K562 (cell line): ENCODE measurements around the gene GET3. TPM values are rescaled to one million over a fixed set of nuclear protein-coding genes. Genes with fewer than 3 reads are reported as not detected.

Source experiments
- ARID1B ChIP-seq: fragments of 450-650 bp; IDR thresholded peaks from 2 replicates; pipeline ENCODE4 v1.6.1; 2016; ENCODE audit warnings: antibody characterized with exemption, mild to moderate bottlenecking, inconsistent platforms
- CBX1 ChIP-seq: sonication (generic); IDR thresholded peaks from 2 replicates; pipeline ENCODE4 v1.6.1; 2016; ENCODE audit warnings: antibody characterized with exemption, low read depth, mild to moderate bottlenecking
- CTBP1 ChIP-seq: fragments of 450-650 bp; IDR thresholded peaks from 2 replicates; pipeline ENCODE4 v1.6.1; 2016; ENCODE audit warnings: borderline replicate concordance
- FUS ChIP-seq: fragments of 200-400 bp; formaldehyde crosslinking; optimal IDR thresholded peaks from 2 replicates; pipeline ENCODE3; 2017; ENCODE audit warnings: low read depth, low read length
- ILF3 ChIP-seq: fragments of 450-650 bp; IDR thresholded peaks from 2 replicates; pipeline ENCODE4 v1.6.1; 2018; ENCODE audit warnings: antibody characterized with exemption, mild to moderate bottlenecking, moderate library complexity, borderline replicate concordance
- PHB2 ChIP-seq: fragments of 450-650 bp; IDR thresholded peaks from 2 replicates; pipeline ENCODE4 v1.6.1; 2017; ENCODE audit warnings: low read depth
- SMC3 ChIP-seq: conservative IDR thresholded peaks from 2 replicates; pipeline ENCODE4 v1.6.1; 2011; ENCODE audit warnings: low read depth, low read length, improper control_type of control experiment; ENCODE audit not compliant: insufficient read depth
- SRF ChIP-seq, 2 experiments: fragments of 250-450, 450-650 bp in 1 of 2; sonication (Bioruptor Pico) in 1 of 2; sonication (generic) in 1 of 2; formaldehyde crosslinking; IDR thresholded peaks; 2 replicates each; pipeline versions ENCODE4 v1.5.0 to v1.5.1; 2020 to 2022; ENCODE audit warnings: mild to moderate bottlenecking in 1 of 2, missing genetic modification reagents in 1 of 2
- U2AF2 ChIP-seq: fragments of 200-400 bp; formaldehyde crosslinking; optimal IDR thresholded peaks from 2 replicates; pipeline ENCODE3; 2017; ENCODE audit warnings: low read depth, mild to moderate bottlenecking, low read length
- ZC3H8 ChIP-seq: fragments of 450-650 bp; IDR thresholded peaks from 2 replicates; pipeline ENCODE4 v1.6.1; 2017
- polyA plus RNA-seq, 8 experiments: library from polyadenylated mRNA; depleted of rRNA in 4 of 8; stranded (reverse) in 5 of 8; unstranded in 3 of 8; fragments of >200 nt; fragmentation: Nextera tagmentation in 2 of 8; fragmentation: Illumina TruSeq in 1 of 8; extraction: Ambion mirVana in 2 of 8; extraction: Trizol in 1 of 8; gene quantifications; 2 replicates each; pipeline versions ENCODE4 v1.2.1 to v1.2.3, GENCODE V29; 2011 to 2014; ENCODE audit warnings: inconsistent platforms in 1 of 8, missing spikeins in 1 of 8
- total RNA-seq, 7 experiments: library from RNA; depleted of rRNA in 6 of 7; stranded (reverse); fragments of >200 nt in 6 of 7; fragmentation: Illumina TruSeq in 2 of 7; extraction: Trizol in 2 of 7; gene quantifications; 2 replicates each; pipeline versions ENCODE4 v1.2.1 to v1.2.3, GENCODE V29; 2011 to 2021; ENCODE audit warnings: low replicate concordance in 1 of 7
- TF ChIP-seq, protein P1 (sequence below): sonication (generic); formaldehyde crosslinking; IDR thresholded peaks from 2 replicates; pipeline ENCODE4 v1.8.1; 2023; ENCODE audit warnings: mild to moderate bottlenecking, missing genetic modification reagents
- TF ChIP-seq, protein P2 (sequence below): IDR thresholded peaks from 3 replicates; pipeline ENCODE4 v1.6.1; 2011; ENCODE audit warnings: borderline replicate concordance, mild to moderate bottlenecking, moderate library complexity; ENCODE audit not compliant: insufficient read length; ENCODE audit errors: extremely low read depth
- TF ChIP-seq, protein P3 (sequence below), 2 experiments: fragments of 450-650 bp in 1 of 2; IDR thresholded peaks; 2 replicates each; pipeline ENCODE4 v1.6.1; 2011 to 2017; ENCODE audit warnings: low read depth in 2 of 2, antibody characterized with exemption in 1 of 2, borderline replicate concordance in 1 of 2, low read length in 1 of 2, mild to moderate bottlenecking in 1 of 2, mixed read lengths in 1 of 2; ENCODE audit not compliant: control insufficient read depth in 1 of 2
- TF ChIP-seq, protein P4 (sequence below): sonication (generic); formaldehyde crosslinking; IDR thresholded peaks from 2 replicates; pipeline ENCODE4 v1.8.0; 2022; ENCODE audit warnings: mild to moderate bottlenecking, missing genetic modification reagents
- TF ChIP-seq, protein P5 (sequence below): fragments of 450-650 bp; IDR thresholded peaks from 2 replicates; pipeline ENCODE4 v1.6.1; 2016; ENCODE audit warnings: antibody characterized with exemption

GET3 gene
- total and polyA plus RNA-seq, 9 of the 15 experiments (the other 6 are each of a cell fraction or from before 2014, with no cell fraction given), result 8.3 to 83.5 (median 51.8) TPM

DNA sequence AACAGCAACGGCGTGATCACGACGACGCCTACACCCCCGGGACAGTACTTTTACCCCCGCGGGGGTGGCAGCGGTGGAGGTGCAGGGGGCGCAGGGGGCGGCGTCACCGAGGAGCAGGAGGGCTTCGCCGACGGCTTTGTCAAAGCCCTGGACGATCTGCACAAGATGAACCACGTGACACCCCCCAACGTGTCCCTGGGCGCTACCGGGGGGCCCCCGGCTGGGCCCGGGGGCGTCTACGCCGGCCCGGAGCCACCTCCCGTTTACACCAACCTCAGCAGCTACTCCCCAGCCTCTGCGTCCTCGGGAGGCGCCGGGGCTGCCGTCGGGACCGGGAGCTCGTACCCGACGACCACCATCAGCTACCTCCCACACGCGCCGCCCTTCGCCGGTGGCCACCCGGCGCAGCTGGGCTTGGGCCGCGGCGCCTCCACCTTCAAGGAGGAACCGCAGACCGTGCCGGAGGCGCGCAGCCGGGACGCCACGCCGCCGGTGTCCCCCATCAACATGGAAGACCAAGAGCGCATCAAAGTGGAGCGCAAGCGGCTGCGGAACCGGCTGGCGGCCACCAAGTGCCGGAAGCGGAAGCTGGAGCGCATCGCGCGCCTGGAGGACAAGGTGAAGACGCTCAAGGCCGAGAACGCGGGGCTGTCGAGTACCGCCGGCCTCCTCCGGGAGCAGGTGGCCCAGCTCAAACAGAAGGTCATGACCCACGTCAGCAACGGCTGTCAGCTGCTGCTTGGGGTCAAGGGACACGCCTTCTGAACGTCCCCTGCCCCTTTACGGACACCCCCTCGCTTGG lies 55.0 kb downstream of the GET3 start (continued):
- TF ChIP-seq, protein P1, sequence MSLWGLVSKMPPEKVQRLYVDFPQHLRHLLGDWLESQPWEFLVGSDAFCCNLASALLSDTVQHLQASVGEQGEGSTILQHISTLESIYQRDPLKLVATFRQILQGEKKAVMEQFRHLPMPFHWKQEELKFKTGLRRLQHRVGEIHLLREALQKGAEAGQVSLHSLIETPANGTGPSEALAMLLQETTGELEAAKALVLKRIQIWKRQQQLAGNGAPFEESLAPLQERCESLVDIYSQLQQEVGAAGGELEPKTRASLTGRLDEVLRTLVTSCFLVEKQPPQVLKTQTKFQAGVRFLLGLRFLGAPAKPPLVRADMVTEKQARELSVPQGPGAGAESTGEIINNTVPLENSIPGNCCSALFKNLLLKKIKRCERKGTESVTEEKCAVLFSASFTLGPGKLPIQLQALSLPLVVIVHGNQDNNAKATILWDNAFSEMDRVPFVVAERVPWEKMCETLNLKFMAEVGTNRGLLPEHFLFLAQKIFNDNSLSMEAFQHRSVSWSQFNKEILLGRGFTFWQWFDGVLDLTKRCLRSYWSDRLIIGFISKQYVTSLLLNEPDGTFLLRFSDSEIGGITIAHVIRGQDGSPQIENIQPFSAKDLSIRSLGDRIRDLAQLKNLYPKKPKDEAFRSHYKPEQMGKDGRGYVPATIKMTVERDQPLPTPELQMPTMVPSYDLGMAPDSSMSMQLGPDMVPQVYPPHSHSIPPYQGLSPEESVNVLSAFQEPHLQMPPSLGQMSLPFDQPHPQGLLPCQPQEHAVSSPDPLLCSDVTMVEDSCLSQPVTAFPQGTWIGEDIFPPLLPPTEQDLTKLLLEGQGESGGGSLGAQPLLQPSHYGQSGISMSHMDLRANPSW (CRISPR knock-in tag), result no peak
- TF ChIP-seq ILF3 (no peak), U2AF2 (no peak), SRF (CRISPR knock-in tag; IDR thresholded peaks at IDR 0.05) (peak in 1 of 2 experiments; percentile 68; a peak in 1 of 4 replicates), CBX1 (peak; percentile 23; the same call in 1 of the 2 replicates), PHB2 (no peak), FUS (peak; percentile 64), CTBP1 (peak; percentile 81), ZC3H8 (no peak), SMC3 (no peak), ARID1B (no peak)
- TF ChIP-seq, protein P2, sequence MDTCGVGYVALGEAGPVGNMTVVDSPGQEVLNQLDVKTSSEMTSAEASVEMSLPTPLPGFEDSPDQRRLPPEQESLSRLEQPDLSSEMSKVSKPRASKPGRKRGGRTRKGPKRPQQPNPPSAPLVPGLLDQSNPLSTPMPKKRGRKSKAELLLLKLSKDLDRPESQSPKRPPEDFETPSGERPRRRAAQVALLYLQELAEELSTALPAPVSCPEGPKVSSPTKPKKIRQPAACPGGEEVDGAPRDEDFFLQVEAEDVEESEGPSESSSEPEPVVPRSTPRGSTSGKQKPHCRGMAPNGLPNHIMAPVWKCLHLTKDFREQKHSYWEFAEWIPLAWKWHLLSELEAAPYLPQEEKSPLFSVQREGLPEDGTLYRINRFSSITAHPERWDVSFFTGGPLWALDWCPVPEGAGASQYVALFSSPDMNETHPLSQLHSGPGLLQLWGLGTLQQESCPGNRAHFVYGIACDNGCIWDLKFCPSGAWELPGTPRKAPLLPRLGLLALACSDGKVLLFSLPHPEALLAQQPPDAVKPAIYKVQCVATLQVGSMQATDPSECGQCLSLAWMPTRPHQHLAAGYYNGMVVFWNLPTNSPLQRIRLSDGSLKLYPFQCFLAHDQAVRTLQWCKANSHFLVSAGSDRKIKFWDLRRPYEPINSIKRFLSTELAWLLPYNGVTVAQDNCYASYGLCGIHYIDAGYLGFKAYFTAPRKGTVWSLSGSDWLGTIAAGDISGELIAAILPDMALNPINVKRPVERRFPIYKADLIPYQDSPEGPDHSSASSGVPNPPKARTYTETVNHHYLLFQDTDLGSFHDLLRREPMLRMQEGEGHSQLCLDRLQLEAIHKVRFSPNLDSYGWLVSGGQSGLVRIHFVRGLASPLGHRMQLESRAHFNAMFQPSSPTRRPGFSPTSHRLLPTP, result no peak
- TF ChIP-seq, protein P3, sequence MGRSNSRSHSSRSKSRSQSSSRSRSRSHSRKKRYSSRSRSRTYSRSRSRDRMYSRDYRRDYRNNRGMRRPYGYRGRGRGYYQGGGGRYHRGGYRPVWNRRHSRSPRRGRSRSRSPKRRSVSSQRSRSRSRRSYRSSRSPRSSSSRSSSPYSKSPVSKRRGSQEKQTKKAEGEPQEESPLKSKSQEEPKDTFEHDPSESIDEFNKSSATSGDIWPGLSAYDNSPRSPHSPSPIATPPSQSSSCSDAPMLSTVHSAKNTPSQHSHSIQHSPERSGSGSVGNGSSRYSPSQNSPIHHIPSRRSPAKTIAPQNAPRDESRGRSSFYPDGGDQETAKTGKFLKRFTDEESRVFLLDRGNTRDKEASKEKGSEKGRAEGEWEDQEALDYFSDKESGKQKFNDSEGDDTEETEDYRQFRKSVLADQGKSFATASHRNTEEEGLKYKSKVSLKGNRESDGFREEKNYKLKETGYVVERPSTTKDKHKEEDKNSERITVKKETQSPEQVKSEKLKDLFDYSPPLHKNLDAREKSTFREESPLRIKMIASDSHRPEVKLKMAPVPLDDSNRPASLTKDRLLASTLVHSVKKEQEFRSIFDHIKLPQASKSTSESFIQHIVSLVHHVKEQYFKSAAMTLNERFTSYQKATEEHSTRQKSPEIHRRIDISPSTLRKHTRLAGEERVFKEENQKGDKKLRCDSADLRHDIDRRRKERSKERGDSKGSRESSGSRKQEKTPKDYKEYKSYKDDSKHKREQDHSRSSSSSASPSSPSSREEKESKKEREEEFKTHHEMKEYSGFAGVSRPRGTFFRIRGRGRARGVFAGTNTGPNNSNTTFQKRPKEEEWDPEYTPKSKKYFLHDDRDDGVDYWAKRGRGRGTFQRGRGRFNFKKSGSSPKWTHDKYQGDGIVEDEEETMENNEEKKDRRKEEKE (IDR thresholded peaks at IDR 0.05; ENCODE audit: borderline replicate concordance in 1 of 2, control insufficient read depth in 1 of 2, low read depth in 2 of 2, low read length in 1 of 2), result peak in 1 of 2 experiments; percentile 83; a peak in 1 of 4 replicates
- TF ChIP-seq, protein P4, sequence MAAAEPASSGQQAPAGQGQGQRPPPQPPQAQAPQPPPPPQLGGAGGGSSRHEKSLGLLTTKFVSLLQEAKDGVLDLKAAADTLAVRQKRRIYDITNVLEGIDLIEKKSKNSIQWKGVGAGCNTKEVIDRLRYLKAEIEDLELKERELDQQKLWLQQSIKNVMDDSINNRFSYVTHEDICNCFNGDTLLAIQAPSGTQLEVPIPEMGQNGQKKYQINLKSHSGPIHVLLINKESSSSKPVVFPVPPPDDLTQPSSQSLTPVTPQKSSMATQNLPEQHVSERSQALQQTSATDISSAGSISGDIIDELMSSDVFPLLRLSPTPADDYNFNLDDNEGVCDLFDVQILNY (CRISPR knock-in tag), result peak; percentile 28
- TF ChIP-seq, protein P5, sequence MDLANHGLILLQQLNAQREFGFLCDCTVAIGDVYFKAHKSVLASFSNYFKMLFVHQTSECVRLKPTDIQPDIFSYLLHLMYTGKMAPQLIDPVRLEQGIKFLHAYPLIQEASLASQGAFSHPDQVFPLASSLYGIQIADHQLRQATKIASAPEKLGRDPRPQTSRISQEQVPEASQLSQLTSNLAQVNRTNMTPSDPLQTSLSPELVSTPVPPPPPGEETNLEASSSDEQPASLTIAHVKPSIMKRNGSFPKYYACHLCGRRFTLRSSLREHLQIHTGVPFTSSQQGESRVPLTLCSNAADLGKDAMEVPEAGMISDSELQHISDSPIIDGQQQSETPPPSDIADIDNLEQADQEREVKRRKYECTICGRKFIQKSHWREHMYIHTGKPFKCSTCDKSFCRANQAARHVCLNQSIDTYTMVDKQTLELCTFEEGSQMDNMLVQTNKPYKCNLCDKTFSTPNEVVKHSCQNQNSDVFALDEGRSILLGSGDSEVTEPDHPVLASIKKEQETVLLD, result peak; percentile 35; the same call in 1 of the 2 replicates
